SK-N-SH (cell line): Measurements from ENCODE around the gene MPZL1. TPM values are rescaled to one million over a fixed set of nuclear protein-coding genes. Genes with fewer than 3 reads are reported as not detected.

Experiments used
- CTCF ChIA-PET: fragments of 300-600, 350-600 bp; formaldehyde crosslinking; extraction: SDS; loops from one replicate; lab custom pipeline; 2021; lab: Yijun Ruan, JAX
- POLR2A ChIA-PET: fragments of 350-600 bp; sonication (Branson Sonifier 250); formaldehyde crosslinking; extraction: SDS; loops from one replicate; lab custom pipeline; 2020; ENCODE audit warnings: antibody characterized with exemption, inconsistent platforms; lab: Yijun Ruan, JAX
- DNase-seq: peaks from one replicate; pipeline ENCODE4 v3.0.0; 2012
- H2AFZ ChIP-seq: fragments of 200-600 bp; sonication (generic); 2 replicates; pipeline ENCODE4 v1.8.1; 2016; ENCODE audit warnings: antibody characterized with exemption, mild to moderate bottlenecking, low read depth
- H3F3A ChIP-seq: fragments of 200-600 bp; sonication (generic); replicated peaks from 2 replicates; pipeline ENCODE3; 2016; ENCODE audit warnings: antibody characterized with exemption, mild to moderate bottlenecking; ENCODE audit not compliant: insufficient read depth
- H3K27ac ChIP-seq, 2 experiments: fragments of 200-500 bp in 1 of 2; fragments of 200-600 bp in 1 of 2; sonication (Bioruptor generic) in 1 of 2; sonication (generic), shearing (Covaris generic) in 1 of 2; 2 replicates each; pipeline versions ENCODE4 v1.5.1 to v1.6.1; 2014 to 2016; ENCODE audit warnings: low read depth in 2 of 2, inconsistent platforms in 1 of 2, low read length in 1 of 2, mild to moderate bottlenecking in 1 of 2, mixed read lengths in 1 of 2
- H3K27me3 ChIP-seq: fragments of 200-600 bp; sonication (generic), shearing (Covaris generic); 2 replicates; pipeline ENCODE4 v1.6.1; 2016; ENCODE audit warnings: mixed run types; ENCODE audit not compliant: insufficient read depth
- H3K36me3 ChIP-seq, 2 experiments: fragments of 200-500 bp in 1 of 2; fragments of 200-600 bp in 1 of 2; sonication (Bioruptor generic) in 1 of 2; sonication (generic) in 1 of 2; replicated peaks in 1 of 2; 2 replicates each; pipeline versions ENCODE3 to v1.5.1; 2014 to 2016; ENCODE audit warnings: low read length in 1 of 2, mild to moderate bottlenecking in 1 of 2; ENCODE audit not compliant: insufficient read depth in 2 of 2, control insufficient read depth in 1 of 2
- H3K4me1 ChIP-seq, 2 experiments: fragments of 200-500 bp in 1 of 2; fragments of 200-600 bp in 1 of 2; sonication (Bioruptor generic) in 1 of 2; sonication (generic), shearing (Covaris generic) in 1 of 2; 2 replicates each; pipeline versions ENCODE4 v1.5.1 to v1.6.1; 2014 to 2016; ENCODE audit warnings: low read depth in 1 of 2, low read length in 1 of 2, mixed run types in 1 of 2; ENCODE audit not compliant: insufficient read depth in 2 of 2, control insufficient read depth in 1 of 2
- H3K4me2 ChIP-seq: fragments of 200-600 bp; sonication (generic), shearing (Covaris generic); 2 replicates; pipeline ENCODE4 v1.6.1; 2017; ENCODE audit warnings: mixed run types
- H3K4me3 ChIP-seq, 2 experiments: fragments of 200-500 bp in 1 of 2; fragments of 200-600 bp in 1 of 2; sonication (Bioruptor generic) in 1 of 2; sonication (generic), shearing (Covaris generic) in 1 of 2; 2 replicates each; pipeline versions ENCODE4 v1.5.1 to v1.8.1; 2014 to 2016; ENCODE audit warnings: low read depth in 2 of 2, inconsistent platforms in 1 of 2, low read length in 1 of 2, mild to moderate bottlenecking in 1 of 2, mixed read lengths in 1 of 2, moderate library complexity in 1 of 2
- H3K79me2 ChIP-seq: fragments of 200-600 bp; sonication (generic); 2 replicates; pipeline ENCODE4 v1.8.1; 2017; ENCODE audit warnings: mild to moderate bottlenecking; ENCODE audit not compliant: insufficient read depth
- H3K9ac ChIP-seq: fragments of 200-600 bp; sonication (generic); 2 replicates; pipeline ENCODE4 v1.6.1; 2017; ENCODE audit warnings: mixed run types
- H3K9me2 ChIP-seq: fragments of 200-600 bp; sonication (generic); 2 replicates; pipeline ENCODE4 v1.6.1; 2017; ENCODE audit warnings: mixed run types
- H3K9me3 ChIP-seq: fragments of 200-600 bp; sonication (generic); 2 replicates; pipeline ENCODE4 v1.6.1; 2017; ENCODE audit warnings: mixed run types, mild to moderate bottlenecking, moderate library complexity
- H4K20me1 ChIP-seq: fragments of 200-600 bp; sonication (generic); 2 replicates; pipeline ENCODE4 v1.6.1; 2017; ENCODE audit warnings: mild to moderate bottlenecking, mixed run types; ENCODE audit not compliant: insufficient read depth
- EP300 ChIP-seq, 2 experiments: IDR thresholded peaks; 2 replicates each; pipeline versions ENCODE4 v1.4.0 to v1.6.1; 2012; ENCODE audit warnings: borderline replicate concordance in 1 of 2, low read depth in 1 of 2, low read length in 1 of 2
- EZH2phosphoT487 ChIP-seq: fragments of 200-600 bp; sonication (generic); IDR thresholded peaks from 2 replicates; pipeline ENCODE4 v1.6.1; 2017; ENCODE audit warnings: low read depth, mixed run types, mild to moderate bottlenecking, antibody characterized with exemption, moderate library complexity, borderline replicate concordance
- FOSL2 ChIP-seq: IDR thresholded peaks from 2 replicates; pipeline ENCODE4 v1.4.0; 2012; ENCODE audit warnings: low read depth, mild to moderate bottlenecking, moderate library complexity, borderline replicate concordance
- FOXJ3 ChIP-seq: sonication (generic); formaldehyde crosslinking; IDR thresholded peaks from 2 replicates; pipeline ENCODE4 v1.5.1; 2020; ENCODE audit warnings: mild to moderate bottlenecking, missing genetic modification reagents
- FOXM1 ChIP-seq: IDR thresholded peaks from 2 replicates; pipeline ENCODE4 v1.4.0; 2012; ENCODE audit warnings: low read depth, mild to moderate bottlenecking
- GABPA ChIP-seq: IDR thresholded peaks from 2 replicates; pipeline ENCODE4 v1.4.0; 2012; ENCODE audit warnings: low read depth, mild to moderate bottlenecking
- GATA2 ChIP-seq: sonication (generic); formaldehyde crosslinking; IDR thresholded peaks from 2 replicates; pipeline ENCODE4 v1.5.0; 2020; ENCODE audit warnings: mild to moderate bottlenecking, missing genetic modification reagents
- MEF2A ChIP-seq: IDR thresholded peaks from 2 replicates; pipeline ENCODE4 v1.4.0; 2012; ENCODE audit warnings: low read depth, borderline replicate concordance
- MXI1 ChIP-seq: IDR thresholded peaks from 2 replicates; pipeline ENCODE4 v1.6.1; 2012; ENCODE audit warnings: mild to moderate bottlenecking, low read depth, low read length, improper control_type of control experiment
- NFIC ChIP-seq: IDR thresholded peaks from 2 replicates; pipeline ENCODE4 v1.4.0; 2012; ENCODE audit warnings: borderline replicate concordance
- NRF1 ChIP-seq: IDR thresholded peaks from 2 replicates; pipeline ENCODE4 v1.6.1; 2012; ENCODE audit warnings: low read depth, mild to moderate bottlenecking, low read length
- POLR2AphosphoS5 ChIP-seq: IDR thresholded peaks from 2 replicates; pipeline ENCODE4 v1.6.1; 2012; ENCODE audit warnings: low read depth, low read length
- RAD21 ChIP-seq: IDR thresholded peaks from 2 replicates; pipeline ENCODE4 v1.6.1; 2012; ENCODE audit warnings: mild to moderate bottlenecking, low read length
- RXRA ChIP-seq: IDR thresholded peaks from 2 replicates; pipeline ENCODE4 v1.4.0; 2012; ENCODE audit warnings: low read depth, mild to moderate bottlenecking, borderline replicate concordance
- SIN3A ChIP-seq: IDR thresholded peaks from 2 replicates; pipeline ENCODE4 v1.6.1; 2012; ENCODE audit warnings: low read depth, mild to moderate bottlenecking, low read length, moderate library complexity, borderline replicate concordance
- SMC3 ChIP-seq: IDR thresholded peaks from 2 replicates; pipeline ENCODE4 v1.6.1; 2012; ENCODE audit warnings: low read depth, low read length, improper control_type of control experiment
- TEAD4 ChIP-seq: IDR thresholded peaks from 2 replicates; pipeline ENCODE4 v1.4.0; 2012; ENCODE audit warnings: mild to moderate bottlenecking, borderline replicate concordance; ENCODE audit not compliant: insufficient read depth
- YY1 ChIP-seq: IDR thresholded peaks from 2 replicates; pipeline ENCODE4 v1.4.0; 2012; ENCODE audit warnings: low read depth, mild to moderate bottlenecking
- WGBS: methylation state at CpG from one replicate; pipeline ENCODE4 v1.1.6; 2017; ENCODE audit warnings: low lambda C conversion rate; 5-methylcytosine and 5-hydroxymethylcytosine counted together
- polyA plus RNA-seq, 3 experiments: library from polyadenylated mRNA; depleted of rRNA; stranded (reverse); fragments of >200 nt; gene quantifications; 2 replicates each; pipeline ENCODE4 v1.2.3, GENCODE V29; 2012
- TF ChIP-seq, protein P1 (sequence below): IDR thresholded peaks from 2 replicates; pipeline ENCODE4 v1.6.1; 2012; ENCODE audit warnings: mild to moderate bottlenecking, low read depth, low read length, moderate library complexity
- TF ChIP-seq, protein P2 (sequence below): fragments of 150-350 bp; IDR thresholded peaks from 2 replicates; pipeline ENCODE4 v1.6.1; 2016; ENCODE audit warnings: mild to moderate bottlenecking, low read depth, low read length
- TF ChIP-seq, protein P3 (sequence below): IDR thresholded peaks from 2 replicates; pipeline ENCODE4; 2012
- TF ChIP-seq, protein P4 (sequence below): IDR thresholded peaks from 2 replicates; pipeline ENCODE4 v1.4.0; 2012; ENCODE audit warnings: low read depth, borderline replicate concordance
- TF ChIP-seq, protein P5 (sequence below): IDR thresholded peaks from 2 replicates; pipeline ENCODE4 v1.4.0; 2012; ENCODE audit warnings: low read depth

MPZL1 gene
- polyA plus RNA-seq, 1 of the 3 experiments (the other 2 are of a cell fraction) = 27.3 TPM

DNA sequence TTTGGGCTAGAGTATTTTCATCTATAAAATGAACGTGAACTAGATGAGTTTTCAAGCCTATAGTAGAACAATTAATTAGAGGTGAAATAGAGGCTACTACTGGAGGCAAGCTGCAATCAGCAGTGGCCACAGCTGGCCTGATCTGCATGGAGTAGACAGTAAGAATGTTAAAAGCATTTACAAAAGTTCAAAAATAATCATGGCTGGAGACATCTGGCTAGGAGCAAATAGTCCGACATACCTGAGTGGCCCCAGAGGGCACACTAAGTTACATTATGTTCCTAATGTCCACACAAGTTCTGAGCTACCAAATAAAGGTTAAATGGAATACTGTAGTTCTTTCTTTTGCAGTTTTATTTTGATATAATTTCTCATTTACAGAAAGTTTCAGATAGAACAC lies 28.0 kb downstream of the MPZL1 start (continued):
- TF ChIP-seq SMC3 (no peak), NFIC (no peak), SIN3A (no peak), FOXJ3 (CRISPR knock-in tag) (no peak), NRF1 (no peak)
- TF ChIP-seq, protein P1, sequence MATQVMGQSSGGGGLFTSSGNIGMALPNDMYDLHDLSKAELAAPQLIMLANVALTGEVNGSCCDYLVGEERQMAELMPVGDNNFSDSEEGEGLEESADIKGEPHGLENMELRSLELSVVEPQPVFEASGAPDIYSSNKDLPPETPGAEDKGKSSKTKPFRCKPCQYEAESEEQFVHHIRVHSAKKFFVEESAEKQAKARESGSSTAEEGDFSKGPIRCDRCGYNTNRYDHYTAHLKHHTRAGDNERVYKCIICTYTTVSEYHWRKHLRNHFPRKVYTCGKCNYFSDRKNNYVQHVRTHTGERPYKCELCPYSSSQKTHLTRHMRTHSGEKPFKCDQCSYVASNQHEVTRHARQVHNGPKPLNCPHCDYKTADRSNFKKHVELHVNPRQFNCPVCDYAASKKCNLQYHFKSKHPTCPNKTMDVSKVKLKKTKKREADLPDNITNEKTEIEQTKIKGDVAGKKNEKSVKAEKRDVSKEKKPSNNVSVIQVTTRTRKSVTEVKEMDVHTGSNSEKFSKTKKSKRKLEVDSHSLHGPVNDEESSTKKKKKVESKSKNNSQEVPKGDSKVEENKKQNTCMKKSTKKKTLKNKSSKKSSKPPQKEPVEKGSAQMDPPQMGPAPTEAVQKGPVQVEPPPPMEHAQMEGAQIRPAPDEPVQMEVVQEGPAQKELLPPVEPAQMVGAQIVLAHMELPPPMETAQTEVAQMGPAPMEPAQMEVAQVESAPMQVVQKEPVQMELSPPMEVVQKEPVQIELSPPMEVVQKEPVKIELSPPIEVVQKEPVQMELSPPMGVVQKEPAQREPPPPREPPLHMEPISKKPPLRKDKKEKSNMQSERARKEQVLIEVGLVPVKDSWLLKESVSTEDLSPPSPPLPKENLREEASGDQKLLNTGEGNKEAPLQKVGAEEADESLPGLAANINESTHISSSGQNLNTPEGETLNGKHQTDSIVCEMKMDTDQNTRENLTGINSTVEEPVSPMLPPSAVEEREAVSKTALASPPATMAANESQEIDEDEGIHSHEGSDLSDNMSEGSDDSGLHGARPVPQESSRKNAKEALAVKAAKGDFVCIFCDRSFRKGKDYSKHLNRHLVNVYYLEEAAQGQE = no peak
- TF ChIP-seq, protein P2, sequence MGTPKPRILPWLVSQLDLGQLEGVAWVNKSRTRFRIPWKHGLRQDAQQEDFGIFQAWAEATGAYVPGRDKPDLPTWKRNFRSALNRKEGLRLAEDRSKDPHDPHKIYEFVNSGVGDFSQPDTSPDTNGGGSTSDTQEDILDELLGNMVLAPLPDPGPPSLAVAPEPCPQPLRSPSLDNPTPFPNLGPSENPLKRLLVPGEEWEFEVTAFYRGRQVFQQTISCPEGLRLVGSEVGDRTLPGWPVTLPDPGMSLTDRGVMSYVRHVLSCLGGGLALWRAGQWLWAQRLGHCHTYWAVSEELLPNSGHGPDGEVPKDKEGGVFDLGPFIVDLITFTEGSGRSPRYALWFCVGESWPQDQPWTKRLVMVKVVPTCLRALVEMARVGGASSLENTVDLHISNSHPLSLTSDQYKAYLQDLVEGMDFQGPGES = no peak

DNA sequence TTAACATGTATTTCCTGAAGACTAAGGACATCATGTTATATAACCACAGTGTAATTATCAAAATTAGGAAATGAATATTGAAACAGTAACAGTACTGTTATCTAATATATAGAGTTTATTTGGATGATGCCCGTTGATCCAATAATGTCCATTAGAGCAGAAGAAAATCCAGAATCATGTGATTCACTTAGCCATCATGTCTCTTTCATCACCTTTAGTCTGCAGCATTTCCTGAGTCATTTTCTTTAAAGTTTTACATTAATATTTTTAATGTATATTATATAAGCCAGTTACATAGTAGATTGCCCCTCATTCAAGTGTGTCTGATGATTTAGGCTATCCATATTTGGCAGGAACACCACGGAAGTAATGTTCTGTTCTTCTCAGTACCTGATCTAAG lies 28.9 kb downstream of the MPZL1 start:
- Histone ChIP-seq H3K4me3 (no peak overlapping the region), H2AFZ (no peak overlapping the region), H4K20me1 (peaks cover 30% of the 10 kb centered on the region), H3K27me3 (no peaks in the 10 kb centered on the region), H3K9me3 (no peaks in the 10 kb centered on the region), H3K4me2 (no peak overlapping the region), H3K4me1 (peaks cover 21 to 23% of the 10 kb centered on the region in 2 experiments; a peak in 3 of 4 replicates), H3F3A (peaks cover 5% of the 10 kb centered on the region), H3K9ac (no peak overlapping the region), H3K27ac (no peak overlapping the region), H3K36me3 (no peaks in the 10 kb centered on the region), H3K9me2 (no peaks in the 10 kb centered on the region), H3K79me2 (peaks cover 99% of the 10 kb centered on the region)
- WGBS = 94% methylated on average over 2 of the region's 2 CpGs
- TF ChIP-seq, protein P3, sequence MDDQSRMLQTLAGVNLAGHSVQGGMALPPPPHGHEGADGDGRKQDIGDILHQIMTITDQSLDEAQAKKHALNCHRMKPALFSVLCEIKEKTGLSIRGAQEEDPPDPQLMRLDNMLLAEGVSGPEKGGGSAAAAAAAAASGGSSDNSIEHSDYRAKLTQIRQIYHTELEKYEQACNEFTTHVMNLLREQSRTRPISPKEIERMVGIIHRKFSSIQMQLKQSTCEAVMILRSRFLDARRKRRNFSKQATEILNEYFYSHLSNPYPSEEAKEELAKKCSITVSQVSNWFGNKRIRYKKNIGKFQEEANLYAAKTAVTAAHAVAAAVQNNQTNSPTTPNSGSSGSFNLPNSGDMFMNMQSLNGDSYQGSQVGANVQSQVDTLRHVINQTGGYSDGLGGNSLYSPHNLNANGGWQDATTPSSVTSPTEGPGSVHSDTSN = no peak
- no peak for TF ChIP-seq EP300 (IDR thresholded peaks at IDR 0.05; ENCODE audit: borderline replicate concordance in 1 of 2, low read depth in 1 of 2, low read length in 1 of 2)
- TF ChIP-seq, protein P4, sequence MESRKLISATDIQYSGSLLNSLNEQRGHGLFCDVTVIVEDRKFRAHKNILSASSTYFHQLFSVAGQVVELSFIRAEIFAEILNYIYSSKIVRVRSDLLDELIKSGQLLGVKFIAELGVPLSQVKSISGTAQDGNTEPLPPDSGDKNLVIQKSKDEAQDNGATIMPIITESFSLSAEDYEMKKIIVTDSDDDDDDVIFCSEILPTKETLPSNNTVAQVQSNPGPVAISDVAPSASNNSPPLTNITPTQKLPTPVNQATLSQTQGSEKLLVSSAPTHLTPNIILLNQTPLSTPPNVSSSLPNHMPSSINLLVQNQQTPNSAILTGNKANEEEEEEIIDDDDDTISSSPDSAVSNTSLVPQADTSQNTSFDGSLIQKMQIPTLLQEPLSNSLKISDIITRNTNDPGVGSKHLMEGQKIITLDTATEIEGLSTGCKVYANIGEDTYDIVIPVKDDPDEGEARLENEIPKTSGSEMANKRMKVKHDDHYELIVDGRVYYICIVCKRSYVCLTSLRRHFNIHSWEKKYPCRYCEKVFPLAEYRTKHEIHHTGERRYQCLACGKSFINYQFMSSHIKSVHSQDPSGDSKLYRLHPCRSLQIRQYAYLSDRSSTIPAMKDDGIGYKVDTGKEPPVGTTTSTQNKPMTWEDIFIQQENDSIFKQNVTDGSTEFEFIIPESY = no peak
- no peak for TF ChIP-seq TEAD4
- TF ChIP-seq, protein P5, sequence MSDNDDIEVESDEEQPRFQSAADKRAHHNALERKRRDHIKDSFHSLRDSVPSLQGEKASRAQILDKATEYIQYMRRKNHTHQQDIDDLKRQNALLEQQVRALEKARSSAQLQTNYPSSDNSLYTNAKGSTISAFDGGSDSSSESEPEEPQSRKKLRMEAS = no peak
- no peak for TF ChIP-seq YY1
- TF ChIP-seq, protein P2 = no peak
- no peak for TF ChIP-seq GABPA
- TF ChIP-seq FOSL2 = no peak
- TF ChIP-seq POLR2AphosphoS5 = no peak
- no peak for TF ChIP-seq MXI1
- no peak for TF ChIP-seq RAD21
- no peak for TF ChIP-seq RXRA
- no peak for TF ChIP-seq MEF2A
- TF ChIP-seq FOXJ3 (CRISPR knock-in tag) = no peak
- TF ChIP-seq EZH2phosphoT487 = no peak
- no peak for TF ChIP-seq FOXM1
- no peak for TF ChIP-seq GATA2
- no peak for DNase-seq
- CTCF ChIA-PET = interaction anchor here (1.3 kb wide), 1 partner anchor 331 kb away, joined by 3 read pairs; no protein-coding TSS in a partner anchor
- POLR2A ChIA-PET = no interaction called here
